ENCODE data around the gene ARRDC1. TPM values are rescaled to one million over a fixed set of nuclear protein-coding genes. Genes with fewer than 3 reads are reported as not detected.
A peak's percentile ranks its signal among the peaks of the same experiment; 100 is the strongest.

ARRDC1 gene
- total RNA-seq, 3 donors from 2014 or later, result 58.1 to 111 (median 100.0) TPM

GRCh38 chr9:137606734-137607138, 1.2 kb downstream of the ARRDC1 start:
- Histone ChIP-seq H3K36me3 (ENCODE audit: low read depth) (no peaks in the 10 kb centered on the region), H3K9me3 (no peaks in the 10 kb centered on the region), H3K4me3 (peak overlapping the region; percentile 74), H3K4me1 (ENCODE audit: low read depth) (peaks cover 29% of the 10 kb centered on the region)
- TF ChIP-seq, protein P1, sequence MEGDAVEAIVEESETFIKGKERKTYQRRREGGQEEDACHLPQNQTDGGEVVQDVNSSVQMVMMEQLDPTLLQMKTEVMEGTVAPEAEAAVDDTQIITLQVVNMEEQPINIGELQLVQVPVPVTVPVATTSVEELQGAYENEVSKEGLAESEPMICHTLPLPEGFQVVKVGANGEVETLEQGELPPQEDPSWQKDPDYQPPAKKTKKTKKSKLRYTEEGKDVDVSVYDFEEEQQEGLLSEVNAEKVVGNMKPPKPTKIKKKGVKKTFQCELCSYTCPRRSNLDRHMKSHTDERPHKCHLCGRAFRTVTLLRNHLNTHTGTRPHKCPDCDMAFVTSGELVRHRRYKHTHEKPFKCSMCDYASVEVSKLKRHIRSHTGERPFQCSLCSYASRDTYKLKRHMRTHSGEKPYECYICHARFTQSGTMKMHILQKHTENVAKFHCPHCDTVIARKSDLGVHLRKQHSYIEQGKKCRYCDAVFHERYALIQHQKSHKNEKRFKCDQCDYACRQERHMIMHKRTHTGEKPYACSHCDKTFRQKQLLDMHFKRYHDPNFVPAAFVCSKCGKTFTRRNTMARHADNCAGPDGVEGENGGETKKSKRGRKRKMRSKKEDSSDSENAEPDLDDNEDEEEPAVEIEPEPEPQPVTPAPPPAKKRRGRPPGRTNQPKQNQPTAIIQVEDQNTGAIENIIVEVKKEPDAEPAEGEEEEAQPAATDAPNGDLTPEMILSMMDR (IDR thresholded peaks at IDR 0.05), result no peak
- ATAC-seq (peak; percentile 2), DNase-seq (peak; percentile 33 to 74 (median 60))
- intact Hi-C loops (cut with DNase I, micrococcal nuclease), result no loop called here

DNA sequence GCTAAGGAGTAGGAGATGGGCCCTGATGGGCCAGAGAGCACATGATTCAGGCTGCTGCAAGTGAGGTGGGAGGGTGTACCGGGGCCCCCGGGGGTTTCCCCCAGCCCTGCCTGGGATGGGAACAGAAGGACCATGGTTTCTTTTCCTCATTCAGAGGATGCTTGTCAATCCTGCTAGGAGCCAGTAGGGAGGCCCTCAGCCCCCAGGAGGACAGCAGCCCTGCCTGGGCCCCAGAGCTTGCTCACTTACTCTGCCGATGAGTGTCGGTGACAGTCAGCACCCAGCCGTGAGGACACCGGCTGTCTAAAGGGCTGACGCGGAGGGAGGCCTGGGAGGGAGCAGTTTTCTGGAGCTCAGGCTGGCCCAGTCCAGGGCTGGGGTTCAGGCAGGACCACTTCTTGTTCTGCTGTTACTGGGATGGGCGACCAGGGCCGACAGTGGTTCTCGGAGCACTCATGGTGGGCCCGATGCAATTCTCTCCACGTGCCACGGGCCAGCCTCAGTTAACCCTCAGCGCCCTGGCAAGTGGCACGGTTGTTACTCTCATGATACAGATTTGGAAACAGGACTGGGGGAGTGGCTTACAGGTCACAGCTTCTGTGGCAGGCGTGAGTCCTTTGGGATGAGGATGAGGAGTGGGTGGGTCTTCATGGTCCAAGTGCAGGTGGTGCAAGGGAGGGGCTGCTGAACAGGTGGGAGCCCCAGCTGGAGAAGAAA, 1.8 kb downstream of the ARRDC1 start:
- ATAC-seq (no peak), DNase-seq (peak in 2 of 3 donors; percentile 44 to 62)
- intact Hi-C loops (cut with DNase I, micrococcal nuclease), result no loop called here

GRCh38 chr9:137610944-137611343, 5.5 kb downstream of the ARRDC1 start:
- DNase-seq, result no peak
- Histone ChIP-seq H3K36me3 (ENCODE audit: low read depth) (peaks cover 10% of the 10 kb centered on the region), H3K9me3 (no peaks in the 10 kb centered on the region), H3K4me3 (no peak overlapping the region), H3K4me1 (ENCODE audit: low read depth) (peaks cover 46% of the 10 kb centered on the region)
- intact Hi-C loops (cut with DNase I, micrococcal nuclease), result no loop called here
- ATAC-seq, result no peak
- TF ChIP-seq, protein P1 (IDR thresholded peaks at IDR 0.05), result no peak

More for the DNA sequence above, 1.8 kb downstream of the ARRDC1 start:
- peaks cover 35% of the 10 kb centered on the region for H3K4me1 ChIP-seq (ENCODE audit: low read depth)
- no peak overlapping the region for H3K4me3 ChIP-seq
- no peaks in the 10 kb centered on the region for H3K36me3 ChIP-seq (ENCODE audit: low read depth)
- TF ChIP-seq, protein P1 (IDR thresholded peaks at IDR 0.05), result no peak
- no peaks in the 10 kb centered on the region for H3K9me3 ChIP-seq

- peak; percentile 92 for ATAC-seq
- Histone ChIP-seq H3K4me1 (ENCODE audit: low read depth) (peaks cover 40% of the 10 kb centered on the region), H3K4me3 (no peak overlapping the region), H3K9me3 (no peaks in the 10 kb centered on the region), H3K36me3 (ENCODE audit: low read depth) (peaks cover 10% of the 10 kb centered on the region)
- intact Hi-C loops (cut with DNase I, micrococcal nuclease), result no loop called here
- peak; percentile 92 to 94 (median 93) for DNase-seq
- TF ChIP-seq, protein P1 (IDR thresholded peaks at IDR 0.05), result no peak
Measured at GRCh38 chr9:137611623-137612609, 6.4 kb downstream of the ARRDC1 start.

DNA sequence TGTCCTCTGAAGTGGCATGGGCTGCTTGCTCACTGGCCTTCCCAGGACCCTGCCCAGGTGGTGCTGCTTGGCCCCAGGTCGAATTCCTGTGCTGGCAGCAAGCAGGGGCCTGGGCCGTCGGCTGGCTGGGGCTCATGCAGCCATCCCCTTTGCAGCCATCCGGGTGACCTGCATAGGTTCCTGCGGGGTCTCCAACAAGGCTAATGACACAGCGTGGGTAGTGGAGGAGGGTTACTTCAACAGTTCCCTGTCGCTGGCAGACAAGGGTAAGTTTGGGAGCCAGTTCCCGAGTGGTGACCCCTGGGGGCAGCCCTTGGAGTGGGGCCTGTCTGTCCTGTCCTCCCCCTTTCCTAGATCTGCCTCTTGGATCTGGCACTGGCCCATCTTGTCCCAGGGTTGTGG, 7.3 kb downstream of the ARRDC1 start:
- intact Hi-C loops (cut with DNase I, micrococcal nuclease), result no loop called here
- ATAC-seq, result peak; percentile 1
- H3K36me3 ChIP-seq (ENCODE audit: low read depth), result peaks cover 10% of the 10 kb centered on the region
- TF ChIP-seq, protein P1 (IDR thresholded peaks at IDR 0.05), result no peak
- no peak for DNase-seq
- H3K4me1 ChIP-seq (ENCODE audit: low read depth), result peaks cover 38% of the 10 kb centered on the region
- no peaks in the 10 kb centered on the region for H3K9me3 ChIP-seq
- H3K4me3 ChIP-seq, result no peak overlapping the region
